Jurkat, Clone E6-1 (cell line): ENCODE data around the gene STRN3. TPM values are rescaled to one million over a fixed set of nuclear protein-coding genes. Genes with fewer than 3 reads are reported as not detected.
"Not testable (repeated sequence)": the region's sequence is repeated elsewhere in the genome, so short reads cannot be mapped to it uniquely, and the experiment has no call there.

Source experiments
- DNase-seq: peaks from one replicate; pipeline ENCODE4 v3.0.0-alpha.2; 2011; ENCODE audit warnings: low read depth, low spot score
- H3K4me3 ChIP-seq: 2 replicates; pipeline ENCODE4 v1.5.1; 2011; ENCODE audit warnings: mild to moderate bottlenecking, low read length, control low read depth, moderate library complexity
- polyA plus RNA-seq: library from polyadenylated mRNA; unstranded; fragments of >200 nt; gene quantifications from one replicate; pipeline ENCODE4 v1.2.1, GENCODE V29; 2012; ENCODE audit warnings: missing spikeins; ENCODE audit not compliant: insufficient read length, insufficient read depth

Gene STRN3
- polyA plus RNA-seq = 14.2 TPM

GRCh38 chr14:31026077-31026449, at the start of gene STRN3:
STRN3 (minus strand) TSS chr14:31026379; CDS start chr14:31026185, 194 bp downstream.
- no peak for DNase-seq
- peak within 1 kb of the TSS; percentile 90 for H3K4me3 ChIP-seq

GRCh38 chr14:31075144-31075543, 49.0 kb upstream of the STRN3 start:
- DNase-seq = no peak

GRCh38 chr14:31071151-31071550, 45.0 kb upstream of the STRN3 start:
- no peak overlapping the region for H3K4me3 ChIP-seq
- DNase-seq = no peak

More at GRCh38 chr14:31075144-31075543, 49.0 kb upstream of the STRN3 start:
- no peak overlapping the region for H3K4me3 ChIP-seq

GRCh38 chr14:31070431-31070830, 44.3 kb upstream of the STRN3 start:
- DNase-seq = no peak
- H3K4me3 ChIP-seq = no peak overlapping the region

GRCh38 chr14:31069343-31069742, 43.2 kb upstream of the STRN3 start:
- DNase-seq = no peak
- no peak overlapping the region for H3K4me3 ChIP-seq

GRCh38 chr14:31068235-31068634, 42.1 kb upstream of the STRN3 start:
- no peak for DNase-seq
- H3K4me3 ChIP-seq = no peak overlapping the region

GRCh38 chr14:31062908-31063307, 36.7 kb upstream of the STRN3 start:
- not testable (repeated sequence) for H3K4me3 ChIP-seq, DNase-seq

- DNase-seq = no peak
- no peak overlapping the region for H3K4me3 ChIP-seq
Measured at GRCh38 chr14:31060253-31060875, 34.2 kb upstream of the STRN3 start.

- H3K4me3 ChIP-seq = no peak overlapping the region
- no peak for DNase-seq
Measured at GRCh38 chr14:31059152-31059924, 33.2 kb upstream of the STRN3 start.

- H3K4me3 ChIP-seq = no peak overlapping the region
- no peak for DNase-seq
Measured at GRCh38 chr14:31057701-31058364, 31.7 kb upstream of the STRN3 start.

GRCh38 chr14:31057035-31057434, 30.9 kb upstream of the STRN3 start:
- no peak for DNase-seq
- H3K4me3 ChIP-seq = no peak overlapping the region

- H3K4me3 ChIP-seq, DNase-seq: not testable (repeated sequence)
Measured at GRCh38 chr14:31052905-31053586, 26.9 kb upstream of the STRN3 start.

GRCh38 chr14:31051511-31051910, 25.3 kb upstream of the STRN3 start:
- H3K4me3 ChIP-seq = no peak overlapping the region
- DNase-seq = no peak

- no peak for DNase-seq
- no peak overlapping the region for H3K4me3 ChIP-seq
Measured at GRCh38 chr14:31051023-31051422, 24.8 kb upstream of the STRN3 start.

GRCh38 chr14:31047503-31047902, 21.3 kb upstream of the STRN3 start:
- H3K4me3 ChIP-seq = no peak overlapping the region
- DNase-seq = no peak

GRCh38 chr14:31045501-31046080, 19.4 kb upstream of the STRN3 start:
- H3K4me3 ChIP-seq = no peak overlapping the region
- DNase-seq = no peak

GRCh38 chr14:31043379-31043778, 17.2 kb upstream of the STRN3 start:
- H3K4me3 ChIP-seq = no peak overlapping the region
- DNase-seq = no peak

GRCh38 chr14:31042893-31043292, 16.7 kb upstream of the STRN3 start:
- not testable (repeated sequence) for H3K4me3 ChIP-seq

GRCh38 chr14:31042300-31042699, 16.1 kb upstream of the STRN3 start:
- no peak for DNase-seq
- H3K4me3 ChIP-seq = no peak overlapping the region

More at GRCh38 chr14:31042893-31043292, 16.7 kb upstream of the STRN3 start:
- DNase-seq = not testable (repeated sequence)
